CD1c-positive myeloid dendritic cell (primary cell): ENCODE results near the gene PARL.
"Not testable (repeated sequence)": the region's sequence is repeated elsewhere in the genome, so short reads cannot be mapped to it uniquely, and the experiment has no call there.

Experiments
- DNase-seq: peaks from one replicate; pipeline ENCODE4 v3.0.0-alpha.2; 2016; ENCODE audit errors: extremely low spot score

The PARL gene

DNA sequence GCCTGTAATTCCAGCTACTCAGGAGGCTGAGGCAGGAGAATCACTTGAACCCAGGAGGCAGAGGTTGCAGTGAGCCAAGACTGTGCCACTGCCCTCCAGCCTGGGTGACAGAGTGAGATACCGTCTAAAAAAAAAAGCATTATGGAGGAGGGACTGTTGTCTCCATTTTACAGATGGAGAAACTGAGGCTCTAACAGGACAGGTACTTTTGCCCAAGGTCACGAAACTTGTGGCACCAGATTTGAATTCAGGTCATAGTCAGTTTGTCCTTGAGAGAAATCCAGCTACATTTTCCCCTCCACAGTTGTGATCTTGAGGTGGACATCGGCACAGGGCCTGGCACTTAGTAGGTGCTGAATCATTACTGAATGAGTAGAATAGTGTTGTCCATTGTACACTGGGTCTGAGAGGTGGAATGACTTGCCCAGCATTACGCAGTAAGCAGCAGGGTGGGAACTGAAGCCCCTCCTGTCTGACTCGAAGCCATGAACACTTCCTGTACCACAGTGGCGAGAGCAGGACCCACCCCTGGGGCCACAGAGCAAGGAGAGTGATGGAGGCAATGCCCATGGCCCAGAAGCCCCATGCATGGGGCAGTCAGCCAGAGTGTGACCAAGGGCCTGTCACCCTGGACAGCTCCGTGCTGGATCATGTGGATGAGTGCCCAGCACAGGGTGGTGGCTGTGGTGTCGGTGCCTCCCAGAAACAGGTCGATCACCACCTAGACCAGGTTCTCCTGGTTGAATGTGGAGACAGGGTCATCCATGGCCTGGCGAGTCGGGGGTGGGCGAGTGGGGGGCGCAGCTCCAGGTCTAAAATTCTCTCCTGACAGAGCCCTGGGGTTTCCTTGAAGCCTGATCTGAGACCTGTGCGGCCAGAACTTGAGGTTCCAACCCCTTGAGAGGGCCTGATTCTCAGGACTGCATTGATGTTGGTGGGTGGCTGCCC lies 20.4 kb upstream of the PARL start:
- no peak for DNase-seq

DNA sequence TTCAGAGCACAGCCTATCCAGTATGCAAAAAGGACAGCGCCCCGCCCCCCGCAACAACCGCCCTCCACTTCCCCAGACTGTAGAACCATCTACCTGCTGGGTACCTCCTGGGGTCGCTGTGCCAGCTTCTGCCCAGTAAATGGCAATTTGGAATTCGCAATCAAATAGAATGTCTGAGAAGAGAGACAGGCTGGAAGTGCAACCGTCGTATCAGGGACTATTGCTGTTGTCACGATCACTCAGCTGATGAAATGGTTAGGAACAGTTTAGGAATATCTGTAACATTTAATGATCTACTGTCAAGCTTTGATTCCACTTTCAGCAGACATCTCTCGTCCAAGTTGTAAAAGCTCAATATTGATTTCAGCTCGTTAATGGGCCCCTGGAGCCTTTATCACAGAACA lies 13.3 kb upstream of the PARL start:
- no peak for DNase-seq

DNA sequence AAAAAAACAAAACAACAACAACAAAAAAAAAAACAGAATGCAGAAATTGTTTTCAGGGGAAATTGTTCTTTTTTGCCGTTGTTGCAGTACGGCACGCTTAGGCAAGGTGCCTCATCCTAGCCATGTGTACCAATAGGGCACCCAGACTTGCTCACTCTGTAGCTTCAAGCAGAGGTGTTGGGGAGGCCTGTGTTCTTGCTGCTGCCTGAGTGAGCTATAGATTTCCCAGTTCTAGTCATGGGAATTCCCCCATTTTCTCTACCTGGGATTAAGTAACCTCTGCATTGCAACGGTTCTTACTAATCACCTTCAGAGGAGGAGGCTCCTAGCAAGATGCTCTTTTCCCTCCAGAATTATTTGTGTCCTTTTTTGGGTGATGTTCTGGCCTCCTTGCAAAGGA lies 12.9 kb upstream of the PARL start:
- DNase-seq: no peak

DNA sequence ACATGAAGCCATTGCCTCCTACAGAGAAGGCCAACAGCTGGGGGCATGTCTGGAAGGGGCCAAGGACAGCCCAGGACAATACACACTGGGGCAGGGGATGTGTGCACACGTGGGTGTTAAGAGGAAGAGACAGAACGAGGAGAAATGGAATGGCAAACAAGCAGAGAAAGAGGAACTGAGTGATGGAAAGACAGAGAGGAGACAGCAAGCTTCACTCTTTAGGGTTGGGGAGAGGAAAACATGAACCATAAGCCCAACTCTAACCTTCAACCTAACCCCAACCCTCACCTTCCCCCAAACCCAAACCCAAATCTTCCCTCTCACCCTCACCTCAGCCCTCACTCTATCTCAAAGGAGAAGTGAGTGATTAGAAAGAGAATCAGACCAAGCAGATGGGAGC lies 11.9 kb upstream of the PARL start:
- no peak for DNase-seq

DNA sequence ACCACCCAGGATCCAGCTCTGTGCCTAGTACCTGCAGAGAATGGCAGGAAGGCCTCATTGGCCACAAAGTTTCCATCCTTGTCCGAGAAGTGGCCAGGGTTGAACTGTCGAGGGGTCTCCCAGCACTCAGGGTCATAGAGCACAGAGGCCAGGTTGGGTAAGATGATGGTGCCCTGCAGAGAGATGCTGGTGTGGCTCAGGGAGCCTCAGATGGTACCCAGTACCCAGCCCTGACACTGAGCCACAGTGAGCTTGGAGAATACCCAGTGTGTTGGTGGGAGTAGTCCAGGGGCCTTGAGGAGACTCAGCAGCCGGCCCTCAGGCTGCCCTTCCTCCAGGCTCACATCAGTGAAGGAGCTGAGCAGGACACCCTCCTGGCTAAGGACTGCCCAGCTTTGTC lies 11.5 kb upstream of the PARL start:
- no peak for DNase-seq

DNA sequence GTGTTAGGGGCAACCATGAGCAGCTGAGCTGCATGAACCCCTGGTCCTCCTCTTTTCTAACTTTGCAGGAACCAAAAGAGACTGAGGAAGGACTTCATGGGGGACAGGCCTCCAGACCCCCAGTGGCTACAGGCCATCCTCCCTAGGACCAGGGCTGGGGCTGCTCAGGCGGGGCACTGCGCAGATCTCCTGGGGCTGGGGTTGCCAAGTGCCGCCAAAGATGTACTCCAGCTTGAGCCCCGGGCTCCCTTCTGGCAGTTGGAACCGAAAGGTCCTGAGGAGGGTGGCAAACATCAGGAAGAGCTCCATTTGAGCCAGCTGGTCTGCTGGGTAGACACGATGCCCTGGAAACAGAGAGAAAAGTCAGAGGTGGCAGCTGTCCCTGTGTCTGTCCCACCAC lies 11.1 kb upstream of the PARL start:
- no peak for DNase-seq

DNA sequence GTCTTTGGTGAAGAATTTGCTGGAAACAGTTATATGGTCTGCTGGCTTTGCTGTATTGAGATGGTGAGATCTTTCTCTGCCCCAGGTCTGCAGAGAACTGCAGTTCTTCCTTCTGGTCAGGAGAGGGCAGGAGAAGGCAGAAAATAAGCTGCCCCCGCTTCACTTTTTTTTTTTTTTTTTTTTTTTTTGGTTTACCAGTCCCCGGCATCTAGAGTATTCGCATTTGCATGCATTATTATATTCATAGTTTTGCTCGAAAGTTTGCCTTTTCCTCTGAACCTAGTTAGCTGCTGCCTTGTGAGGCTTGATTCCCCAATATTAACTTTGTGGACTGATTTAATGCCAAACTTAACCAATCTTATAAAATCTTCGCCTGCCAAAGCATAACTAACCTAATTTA lies 10.6 kb upstream of the PARL start:
- DNase-seq: peak; percentile 70

DNA sequence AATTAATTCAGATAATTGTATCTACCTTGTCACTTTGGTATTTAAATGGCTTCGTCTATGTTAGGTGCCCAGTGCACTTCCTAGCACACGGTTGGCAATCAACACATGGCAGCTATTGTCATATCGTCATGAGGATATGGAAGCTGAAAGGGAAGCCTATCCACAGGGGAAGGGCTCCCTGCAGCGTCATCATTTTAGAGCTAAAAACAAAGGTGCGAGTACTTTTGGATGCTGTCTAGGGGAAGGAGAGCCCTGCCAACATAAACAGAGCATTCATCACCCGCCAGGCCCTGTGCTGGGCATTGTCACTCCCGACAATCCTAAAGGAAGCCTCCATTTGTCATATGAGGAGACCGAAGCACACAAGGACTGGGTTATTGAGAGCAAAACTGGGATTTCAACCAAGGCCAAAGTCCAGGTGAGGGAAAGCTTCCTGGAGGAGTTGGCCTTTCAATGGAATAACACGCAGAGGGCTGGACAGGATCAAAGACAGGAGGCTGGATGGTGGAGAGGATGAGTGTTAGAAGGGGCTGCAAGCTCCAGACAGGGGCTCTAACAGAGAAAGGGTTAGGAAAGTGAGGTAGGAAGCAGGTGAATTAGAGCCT lies 8.0 kb upstream of the PARL start:
- no peak for DNase-seq

DNA sequence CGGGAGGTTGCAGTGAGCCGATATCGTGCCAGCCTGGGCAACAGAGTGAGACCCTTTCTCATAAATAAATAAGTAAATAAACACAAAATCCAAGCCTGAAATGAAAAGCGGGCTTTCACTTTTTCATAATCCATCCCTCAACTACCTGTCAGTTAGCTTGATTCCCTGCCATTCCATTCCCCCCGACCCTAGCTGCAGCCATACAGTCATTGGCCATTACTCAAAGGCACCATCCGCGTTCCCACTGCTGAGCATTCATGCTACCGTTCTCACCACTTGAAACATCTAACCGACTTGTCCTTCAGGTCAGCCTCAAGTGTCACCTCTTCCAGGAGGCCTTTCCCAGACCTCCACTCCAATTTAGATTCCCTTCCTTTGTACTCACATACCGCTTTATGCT lies 1.1 kb upstream of the PARL start:
- no peak for DNase-seq

DNA sequence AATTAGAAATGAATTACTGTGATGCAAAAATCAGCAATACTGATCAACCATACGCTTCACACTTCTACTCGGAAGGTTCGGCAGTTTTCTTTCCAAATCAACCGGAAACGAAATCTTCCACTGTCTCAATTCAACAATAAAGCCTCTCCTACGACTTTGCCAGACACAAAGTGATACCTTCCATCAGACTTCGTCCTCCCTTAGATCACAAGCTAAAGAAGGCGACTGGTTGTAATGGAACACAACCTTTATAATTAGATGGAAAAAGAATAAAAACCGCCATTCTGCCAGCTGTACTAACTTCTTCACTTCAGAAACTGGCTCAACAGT lies 618 bp downstream of the PARL start:
- DNase-seq: no peak

DNA sequence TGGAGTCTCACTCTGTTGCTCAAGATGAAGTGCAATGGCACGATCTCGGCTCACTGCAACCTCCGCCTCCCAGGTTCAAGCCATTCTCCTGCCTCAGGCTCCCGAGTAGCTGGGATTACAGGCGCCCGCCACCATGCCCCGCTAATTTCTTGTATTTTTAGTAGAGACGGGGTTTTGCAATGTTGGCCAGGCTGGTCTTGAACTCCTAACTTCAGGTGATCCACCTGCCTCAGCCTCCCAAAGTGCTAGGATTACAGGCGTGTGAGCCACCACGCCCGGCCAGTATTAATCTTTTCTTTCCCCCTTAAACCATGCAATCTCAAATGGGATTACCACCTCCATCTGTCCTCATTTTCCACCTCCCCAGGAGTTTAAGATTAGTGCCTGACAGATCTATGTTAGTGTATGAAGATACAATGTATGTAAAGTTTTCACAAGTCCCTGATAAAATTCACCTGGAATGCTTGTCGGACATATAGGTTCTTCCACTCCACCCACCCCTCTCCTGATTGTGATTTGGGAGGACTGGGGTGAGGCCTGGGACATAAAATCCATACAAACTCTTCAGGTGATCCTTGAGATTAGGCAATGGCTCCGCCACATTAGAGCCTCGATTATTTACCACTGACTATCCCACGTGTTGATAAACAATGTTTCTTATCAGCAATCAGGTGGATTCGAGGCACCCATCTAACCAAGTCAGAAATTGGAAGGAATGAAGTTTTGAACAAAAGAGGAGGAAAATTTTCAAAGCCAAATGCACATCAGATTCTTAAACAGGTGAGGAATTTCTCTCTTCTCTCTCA lies 1.2 kb downstream of the PARL start:
- DNase-seq: no peak

DNA sequence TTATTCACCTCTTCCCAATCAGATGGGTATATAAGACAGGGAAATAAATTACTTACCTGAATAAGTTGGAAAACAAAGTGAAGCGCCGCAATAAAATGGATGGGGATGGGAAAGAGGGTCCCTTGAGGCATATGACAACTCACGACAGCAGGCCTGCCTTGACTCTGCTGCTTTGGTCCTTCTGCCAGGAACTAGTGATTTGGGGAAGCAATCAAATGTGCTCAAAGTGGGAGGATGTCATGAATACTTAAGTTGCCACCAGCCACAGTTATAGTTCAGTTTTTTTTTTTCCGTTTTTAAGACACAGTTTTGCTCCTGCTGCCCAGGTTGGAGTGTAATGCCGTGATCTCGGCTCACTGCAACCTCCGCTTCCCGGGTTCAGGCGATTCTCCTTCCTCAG lies 4.6 kb downstream of the PARL start:
- DNase-seq: peak; percentile 60

DNA sequence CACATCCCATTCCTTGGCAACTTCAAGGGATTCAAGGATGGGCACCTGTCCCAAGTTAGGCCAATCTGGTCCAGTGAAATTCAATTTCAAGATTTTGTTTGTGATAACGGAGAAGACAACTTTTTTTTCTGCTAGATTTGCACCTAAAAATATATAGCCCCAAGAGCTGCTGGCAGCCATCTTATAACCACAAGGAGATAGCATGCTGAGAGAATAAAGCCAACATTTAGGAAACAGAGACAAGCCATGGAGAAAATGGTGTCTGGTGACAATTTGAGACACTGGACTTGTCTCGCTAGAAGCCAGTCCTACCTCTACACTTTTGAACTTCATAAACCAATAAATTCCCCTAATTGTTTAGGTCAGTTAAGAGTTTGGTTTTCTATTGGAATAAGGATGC lies 5.4 kb downstream of the PARL start:
- no peak for DNase-seq

DNA sequence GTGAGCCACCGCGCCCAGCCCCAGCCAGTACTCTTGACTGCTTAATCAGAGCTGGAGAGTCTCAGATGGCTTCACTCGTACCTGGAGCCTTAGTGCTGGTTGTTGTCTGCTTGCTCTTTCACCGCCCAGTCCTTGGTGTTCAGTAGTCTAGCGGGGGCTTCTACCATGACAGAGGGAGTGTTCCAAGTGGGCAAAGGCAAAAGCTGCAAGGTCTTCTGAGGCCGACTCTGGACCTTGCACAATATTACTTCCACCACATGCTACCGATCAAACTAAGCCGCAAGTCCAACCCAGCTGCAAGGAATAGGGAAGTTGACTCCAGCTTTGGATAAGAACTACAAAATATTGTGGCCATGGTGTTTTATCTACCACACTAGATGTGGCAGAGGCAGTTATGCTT lies 6.6 kb downstream of the PARL start:
- peak; percentile 79 for DNase-seq

DNA sequence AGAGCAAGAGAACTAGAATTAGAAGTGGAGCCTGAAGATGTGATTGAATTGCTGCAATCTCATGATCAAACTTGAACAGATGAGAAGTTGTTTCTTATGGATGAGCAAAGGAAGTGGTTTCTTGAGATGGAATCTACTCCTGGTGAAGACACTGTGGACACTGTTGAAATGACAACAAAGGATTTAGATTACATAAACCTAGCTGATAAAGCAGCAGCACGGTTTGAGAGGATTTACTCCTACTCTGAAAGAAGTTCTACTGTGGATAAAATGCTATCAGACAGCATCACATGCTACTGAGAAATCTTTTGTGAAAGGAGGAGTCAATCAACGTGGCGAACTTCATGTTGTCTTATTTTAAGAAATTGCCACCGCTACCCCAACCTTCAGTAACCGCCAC lies 7.5 kb downstream of the PARL start:
- not testable (repeated sequence) for DNase-seq

DNA sequence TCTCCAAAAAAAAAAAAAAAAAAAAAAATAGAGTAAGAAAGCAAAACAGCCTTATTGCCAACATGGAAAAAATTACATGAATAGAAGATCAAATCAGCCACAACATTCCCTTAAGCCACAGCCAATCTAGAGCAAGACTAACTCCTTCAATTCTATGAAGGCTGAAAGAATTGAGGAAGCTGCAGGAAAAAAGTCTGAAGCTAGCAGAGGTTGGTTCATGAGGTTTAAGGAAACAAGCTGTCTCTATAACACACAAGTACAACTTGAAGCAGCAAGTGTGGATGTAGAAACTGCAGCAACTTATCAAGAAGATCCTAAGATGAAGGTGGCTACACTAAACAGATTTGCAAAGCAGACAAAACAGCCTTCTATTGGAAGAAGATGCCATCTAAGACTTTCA lies 9.3 kb downstream of the PARL start:
- DNase-seq: peak; percentile 39

DNA sequence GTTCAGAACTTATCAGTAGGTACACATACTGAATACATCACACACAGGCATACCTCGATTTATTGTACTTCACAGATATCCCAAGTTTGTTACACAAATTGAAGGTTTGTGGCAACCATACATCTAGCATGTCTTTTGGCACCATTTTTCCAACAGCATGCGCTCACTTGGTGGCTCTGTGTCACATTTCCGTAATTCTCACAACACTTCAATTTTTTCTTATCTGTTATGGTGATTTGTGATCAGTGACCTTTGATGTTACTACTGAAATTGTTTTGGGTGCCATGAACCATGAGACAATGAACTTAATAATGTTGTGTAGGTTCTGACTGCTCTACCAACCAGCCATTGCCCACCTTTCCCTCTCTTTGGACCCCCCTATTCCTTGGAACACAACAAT lies 10.8 kb downstream of the PARL start:
- DNase-seq: no peak

DNA sequence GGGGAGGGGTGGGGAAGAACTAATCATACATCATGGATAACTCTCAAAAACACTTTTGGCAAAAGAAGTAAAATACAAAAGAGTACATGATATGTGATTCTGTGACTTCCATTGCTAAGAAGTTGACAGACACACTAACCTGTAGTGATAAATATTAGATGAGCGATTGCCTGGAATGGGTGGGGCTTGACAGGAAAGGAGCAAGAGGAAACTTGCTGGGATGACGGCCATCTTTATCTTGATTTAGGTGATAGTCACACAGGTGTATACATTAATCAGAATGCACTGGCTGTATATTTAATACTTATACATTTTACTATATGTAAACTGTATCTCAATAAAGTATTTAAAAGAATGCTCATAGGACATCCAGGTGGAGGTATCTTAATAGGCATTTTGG lies 13.1 kb downstream of the PARL start:
- no peak for DNase-seq

DNA sequence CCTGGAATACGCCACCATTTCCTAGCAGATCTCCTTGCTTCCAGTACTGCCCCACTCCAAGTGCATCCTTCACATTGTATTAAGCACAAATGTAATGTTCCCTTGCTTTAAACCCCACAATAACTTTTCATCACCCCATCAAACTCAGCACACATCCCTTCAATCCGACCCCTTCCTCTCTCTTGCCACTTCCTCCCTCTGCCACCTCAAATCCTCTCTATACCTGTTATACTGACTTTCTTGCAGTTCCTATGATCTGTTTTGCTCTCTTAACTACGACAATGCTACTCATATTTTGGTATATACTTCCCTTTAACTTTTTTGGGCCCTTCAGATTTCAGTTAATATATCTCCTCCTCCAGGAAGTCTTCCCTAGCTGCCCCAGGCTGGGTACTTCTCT lies 14.1 kb downstream of the PARL start:
- no peak for DNase-seq

DNA sequence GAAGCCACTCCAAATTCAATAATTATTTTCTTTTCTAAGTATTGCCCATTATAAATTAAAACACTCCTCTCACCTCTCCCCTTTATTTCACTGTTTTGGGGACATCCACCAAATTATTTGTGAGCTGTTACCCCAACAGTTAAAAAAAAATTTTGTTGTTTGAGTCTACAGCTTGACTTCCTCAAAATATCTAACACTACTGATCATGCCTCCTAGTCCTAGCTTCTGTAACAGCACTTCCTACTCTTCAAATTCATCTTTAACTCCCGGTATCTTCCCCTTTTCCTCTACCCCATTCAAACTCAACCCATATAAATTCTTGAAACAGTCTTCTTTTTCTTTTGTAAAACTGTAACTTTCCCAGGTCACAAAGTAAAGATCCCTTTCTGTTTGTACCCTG lies 15.9 kb downstream of the PARL start:
- peak; percentile 61 for DNase-seq

DNA sequence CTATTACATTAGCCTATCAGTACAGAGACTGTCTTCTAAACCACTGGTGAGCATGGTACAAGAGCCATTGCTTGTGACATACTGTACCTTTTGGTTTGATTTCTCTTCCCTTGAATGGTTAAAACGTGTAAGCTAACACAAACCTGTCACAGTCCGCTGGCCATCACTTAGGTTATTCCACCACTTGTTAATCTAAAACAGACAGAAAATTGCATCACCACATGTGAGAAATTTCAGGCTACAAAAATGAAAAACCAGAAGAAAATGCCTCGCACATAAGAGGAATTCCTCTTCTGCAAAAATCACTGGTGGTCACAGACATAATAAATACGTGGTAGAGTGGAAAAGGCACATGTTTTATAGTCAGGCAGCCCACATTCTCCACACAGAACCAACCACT lies 22.1 kb downstream of the PARL start:
- DNase-seq: no peak

DNA sequence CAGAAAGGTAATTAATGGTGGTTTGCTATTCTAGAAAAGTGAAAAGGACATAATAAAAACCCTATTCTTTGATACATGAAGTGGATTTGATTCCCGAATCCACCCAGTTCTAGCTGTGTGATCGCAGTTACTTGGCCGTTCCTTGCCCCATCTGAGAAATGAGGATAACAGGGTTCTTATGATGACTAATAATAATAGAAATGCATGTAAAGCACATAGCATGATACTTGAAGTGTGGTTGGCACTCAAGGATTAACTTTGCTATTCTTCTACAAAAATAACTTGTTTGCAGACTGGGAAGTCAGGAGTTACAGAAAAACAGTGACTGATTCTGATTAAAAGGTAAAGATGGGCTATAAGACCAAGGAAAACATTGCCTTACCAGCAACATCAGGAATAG lies 26.8 kb downstream of the PARL start:
- DNase-seq: no peak
